Heart right ventricle (tissue), 16 donors: Measurements from ENCODE around the gene KCNE1. TPM values are rescaled to one million over a fixed set of nuclear protein-coding genes. Genes with fewer than 3 reads are reported as not detected.
A peak's percentile ranks its signal among the peaks of the same experiment; 100 is the strongest.

ENCODE experiments used
- ATAC-seq, 8 donors: fragments of 200-7000 bp; cut with Tn5 transposase; one replicate each; pipeline ENCODE4 v1.9.1; 2020; ENCODE audit warnings: mild to moderate bottlenecking in 8 of 8, moderate library complexity in 8 of 8, moderate number of reproducible peaks in 1 of 8
- DNase-seq, 2 donors: peaks; one replicate each; pipeline ENCODE4 v3.0.0-alpha.2; 2020
- H3K27ac ChIP-seq, 10 donors: fragments of 200-600 bp; sonication (generic) in 2 of 10; one replicate each; pipeline versions ENCODE4 v1.5.0 to v1.8.0; 2020 to 2022; ENCODE audit warnings: mild to moderate bottlenecking in 3 of 10
- H3K27me3 ChIP-seq, 7 donors: fragments of 200-600 bp; one replicate each; pipeline ENCODE4 v1.8.0; 2021 to 2022; ENCODE audit warnings: mild to moderate bottlenecking in 2 of 7
- H3K36me3 ChIP-seq, 9 donors: fragments of 200-600 bp; sonication (generic) in 1 of 9; one replicate each; pipeline versions ENCODE4 v1.5.0 to v1.8.0; 2020 to 2022; ENCODE audit warnings: mild to moderate bottlenecking in 2 of 9
- H3K4me1 ChIP-seq, 9 donors: fragments of 200-600 bp; sonication (generic) in 1 of 9; one replicate each; pipeline versions ENCODE4 v1.5.0 to v1.8.0; 2020 to 2022; ENCODE audit warnings: mild to moderate bottlenecking in 4 of 9
- H3K4me3 ChIP-seq, 10 donors: fragments of 200-600 bp; sonication (generic) in 2 of 10; one replicate each; pipeline versions ENCODE4 v1.5.0 to v1.8.0; 2020 to 2022; ENCODE audit warnings: mild to moderate bottlenecking in 7 of 10, moderate library complexity in 2 of 10
- H3K9me3 ChIP-seq, 11 donors: fragments of 200-600 bp in 10 of 11; sonication (generic) in 2 of 11; one replicate each; pipeline versions ENCODE4 v1.5.0 to v1.8.0; 2013 to 2022; ENCODE audit warnings: mild to moderate bottlenecking in 2 of 11, control low read depth in 1 of 11, moderate library complexity in 1 of 11
- CTCF ChIP-seq, 9 donors: fragments of 200-600 bp; sonication (generic) in 2 of 9; IDR thresholded peaks; one replicate each; pipeline versions ENCODE4 v1.5.0 to v1.8.0; 2021 to 2022; ENCODE audit warnings: antibody characterized with exemption in 9 of 9, mild to moderate bottlenecking in 5 of 9, moderate library complexity in 1 of 9
- WGBS, 2 donors: extraction: QIAGEN DNeasy Blood & Tissue Kit; methylation state at CpG; one replicate each; pipeline ENCODE4 v1.1.7; 2013; ENCODE audit warnings: inconsistent platforms in 1 of 2; 5-methylcytosine and 5-hydroxymethylcytosine counted together
- intact Hi-C, 10 donors: fragments of 100-400 bp; cut with DNase I; formaldehyde crosslinking; loops; one replicate each; pipeline versions ENCODE4 v1.11.1 to v1.14.2; 2022
- long read RNA-seq, 3 donors: library from polyadenylated mRNA; unstranded; transcript quantifications; one replicate each; pipeline ENCODE4 v2.0.0, GENCODE V29; 2020 to 2021
- polyA plus RNA-seq, 2 donors: library from polyadenylated mRNA; stranded (reverse); fragments of 200-250 nt; gene quantifications; one replicate each; pipeline ENCODE4 v1.2.3, GENCODE V29; 2013
- total RNA-seq, 10 donors: library from RNA; stranded (reverse); fragmentation: NEBNext Ultra II Directional in 3 of 10; extraction: Animal tissue kit (Norgen Biotek cat#: 25700) in 3 of 10; gene quantifications; one replicate each; pipeline versions ENCODE4 v1.2.1 to v1.2.4, GENCODE V29; 2021 to 2023
- donor health status: Arrhythmogenic right ventricular cardiomyopathy.
- donor health status: ischemic (EF 13 %, LVEDD 7.1; RV severe dilation, severe dysfunction).
- donor health status: healthy with polysubstance abuse.
- donor health status: DM: no; HTN: yes; CAD: no.
- donor health status: DM: no; HTN: no; CAD: no.
- donor health status: ischemic (EF 25% LVEDD 6.9; RV normal size, moderate dysfunction).
- donor health status: ischemic (EF 25% LVEDD 5.7; RV mildly dilated, moderate dysfunction).
- donor health status: healthy.
- donor health status: DM: yes; HTN: yes; CAD: no.
- donor health status: Ischemic cardiomyopathy.
- donor health status: ischemic (EF 35%, LVEDD 5.7; RV mildly dilated, moderate dysfunction).
- donor health status: nonischemic (EF 11% LVEDD 7.7; RV severe dilation, severe dysfunction).
- donor health status: DM: yes; HTN: yes; CAD: no.
- donor health status: PGD.
- donor health status: ischemic (EF 29% LVEDD 5.4; RV normal size, mild dysfunction).
- donor health status: nonischemic (EF 23%, LVEDD 6.1; RV moderate dilation, normal function).

KCNE1 gene
- 10 to 100 TPM in 2 of 10 donors, 1 to 10 TPM in 8; 4.7 to 15.5 (median 7.5) TPM for total RNA-seq
- 1 to 10 TPM in 1 of 2 donors, under 1 TPM in 1; 0.75 to 2.4 TPM for polyA plus RNA-seq
- long read RNA-seq, donor 1, partial matches to known transcripts = 0 of 6 reads
- long read RNA-seq, donor 1, other reads (novel, unspliced or antisense) = 3 of 6 reads
- long read RNA-seq, donor 2, partial matches to known transcripts = 0 of 3 reads
- long read RNA-seq, donor 2, other reads (novel, unspliced or antisense) = 3 of 3 reads
- long read RNA-seq, donor 3, transcript KCNE1-204 (3 exons, 3,154 nt) = major isoform, 6 of 12 reads
- long read RNA-seq, donor 3, partial matches to known transcripts = 0 of 12 reads
- long read RNA-seq, donor 3, other reads (novel, unspliced or antisense) = 1 of 12 reads

- Histone ChIP-seq H3K27ac (peak within 1 kb of the TSS in 5 of 10 donors; percentile 14 to 87 (median 43)), H3K27me3 (no peaks in the 10 kb centered on the region), H3K4me3 (peak within 1 kb of the TSS in 1 of 10 donors; percentile 50), H3K36me3 (peaks cover 0 to 21% (median 0%) of the 10 kb centered on the region in 9 donors), H3K4me1 (peaks cover 0 to 40% (median 10%) of the 10 kb centered on the region in 9 donors), H3K9me3 (no peaks in the 10 kb centered on the region)
- intact Hi-C loops = loop anchor here in 2 of 10 donors (2.0 kb wide), 2 partner anchors 69 to 71 kb away; no protein-coding TSS in a partner anchor
- no peak for TF ChIP-seq CTCF (IDR thresholded peaks at IDR 0.05)
- ATAC-seq = peak in 4 of 8 donors; percentile 9 to 48 (median 37)
- 89 to 91% methylated on average over 14 of the region's 14 CpGs for WGBS, 2 donors
- DNase-seq = peak in 1 of 2 donors; percentile 28
Observed at GRCh38 chr21:34511787-34512455, at the start of gene KCNE1. KCNE1 (minus strand) TSS chr21:34512210; CDS start chr21:34449634, 62,576 bp downstream.

- intact Hi-C loops = no loop called here
- no peak for TF ChIP-seq CTCF (IDR thresholded peaks at IDR 0.05)
- Histone ChIP-seq H3K9me3 (no peaks in the 10 kb centered on the region), H3K4me1 (peaks cover 0 to 27% (median 17%) of the 10 kb centered on the region in 9 donors), H3K4me3 (no peak overlapping the region), H3K27ac (no peak overlapping the region), H3K27me3 (no peaks in the 10 kb centered on the region), H3K36me3 (peaks cover 0 to 4% (median 0%) of the 10 kb centered on the region in 9 donors)
- ATAC-seq (no peak), DNase-seq (no peak)
- 85 to 89% methylated on average over 7 of the region's 7 CpGs for WGBS, 2 donors
Observed at GRCh38 chr21:34561806-34562205, 49.8 kb upstream of the KCNE1 start.

GRCh38 chr21:34560609-34561008 lies 48.6 kb upstream of the KCNE1 start:
- Histone ChIP-seq H3K9me3 (no peaks in the 10 kb centered on the region), H3K27ac (no peak overlapping the region), H3K27me3 (no peaks in the 10 kb centered on the region), H3K4me3 (no peak overlapping the region), H3K4me1 (peaks cover 0 to 27% (median 8%) of the 10 kb centered on the region in 9 donors), H3K36me3 (no peaks in the 10 kb centered on the region)
- intact Hi-C loops = no loop called here
- WGBS, 2 donors = 0% methylated on average over 1 of the region's 1 CpG
- DNase-seq = no peak
- no peak for ATAC-seq
- no peak for TF ChIP-seq CTCF (IDR thresholded peaks at IDR 0.05)

- H3K27ac ChIP-seq = no peak overlapping the region
- WGBS, 2 donors = 88 to 96% methylated on average over 5 of the region's 5 CpGs
- intact Hi-C loops = no loop called here
- H3K4me1 ChIP-seq = peaks cover 0 to 22% (median 5%) of the 10 kb centered on the region in 9 donors
- H3K9me3 ChIP-seq = no peaks in the 10 kb centered on the region
- no peak overlapping the region for H3K4me3 ChIP-seq
- no peak for ATAC-seq
- DNase-seq = no peak
- H3K36me3 ChIP-seq = no peaks in the 10 kb centered on the region
- TF ChIP-seq CTCF (IDR thresholded peaks at IDR 0.05) = no peak
- no peaks in the 10 kb centered on the region for H3K27me3 ChIP-seq
Observed at GRCh38 chr21:34560021-34560420, 48.0 kb upstream of the KCNE1 start.
